Cardiac septum (tissue), 1 donor: ENCODE data around the gene ARIH2. TPM values are rescaled to one million over a fixed set of nuclear protein-coding genes. Genes with fewer than 3 reads are reported as not detected.

ENCODE experiments used
- DNase-seq: peaks from one replicate; pipeline ENCODE4 v3.0.0-alpha.2; 2020; ENCODE audit warnings: low spot score
- intact Hi-C: fragments of 100-400 bp; cut with DNase I; formaldehyde crosslinking; loops from one replicate; pipeline ENCODE4 v1.14.0; 2022
- total RNA-seq: library from RNA; stranded (reverse); fragmentation: NEBNext Ultra II Directional; extraction: Animal tissue kit (Norgen Biotek cat#: 25700); gene quantifications from one replicate; pipeline ENCODE4 v1.2.1, GENCODE V29; 2021
- donor health status: DM: no; HTN: no; CAD: no.

ARIH2 gene
- total RNA-seq, 1 donor from 2014 or later, result 121 TPM

DNA sequence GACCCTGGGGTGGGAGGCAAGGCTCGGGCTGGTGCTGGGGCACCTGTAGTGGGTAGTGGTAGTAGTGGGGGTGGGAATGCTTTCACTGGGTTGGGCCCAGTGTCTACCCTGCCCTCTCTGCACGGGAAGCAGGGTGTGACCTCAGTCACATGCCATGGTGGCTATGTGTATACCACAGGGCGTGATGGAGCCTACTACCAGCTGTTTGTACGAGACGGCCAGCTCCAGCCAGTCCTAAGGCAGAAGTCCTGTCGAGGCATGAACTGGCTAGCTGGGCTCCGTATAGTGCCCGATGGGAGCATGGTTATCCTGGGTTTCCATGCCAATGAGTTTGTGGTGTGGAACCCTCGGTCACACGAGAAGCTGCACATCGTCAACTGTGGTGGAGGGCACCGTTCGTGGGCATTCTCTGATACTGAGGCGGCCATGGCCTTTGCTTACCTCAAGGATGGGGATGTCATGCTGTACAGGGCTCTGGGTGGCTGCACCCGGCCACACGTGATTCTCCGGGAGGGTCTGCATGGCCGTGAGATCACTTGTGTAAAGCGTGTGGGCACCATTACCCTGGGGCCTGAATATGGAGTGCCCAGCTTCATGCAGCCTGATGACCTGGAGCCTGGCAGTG, 94.6 kb downstream of the ARIH2 start:
- intact Hi-C loops, result no loop called here
- no peak for DNase-seq

DNA sequence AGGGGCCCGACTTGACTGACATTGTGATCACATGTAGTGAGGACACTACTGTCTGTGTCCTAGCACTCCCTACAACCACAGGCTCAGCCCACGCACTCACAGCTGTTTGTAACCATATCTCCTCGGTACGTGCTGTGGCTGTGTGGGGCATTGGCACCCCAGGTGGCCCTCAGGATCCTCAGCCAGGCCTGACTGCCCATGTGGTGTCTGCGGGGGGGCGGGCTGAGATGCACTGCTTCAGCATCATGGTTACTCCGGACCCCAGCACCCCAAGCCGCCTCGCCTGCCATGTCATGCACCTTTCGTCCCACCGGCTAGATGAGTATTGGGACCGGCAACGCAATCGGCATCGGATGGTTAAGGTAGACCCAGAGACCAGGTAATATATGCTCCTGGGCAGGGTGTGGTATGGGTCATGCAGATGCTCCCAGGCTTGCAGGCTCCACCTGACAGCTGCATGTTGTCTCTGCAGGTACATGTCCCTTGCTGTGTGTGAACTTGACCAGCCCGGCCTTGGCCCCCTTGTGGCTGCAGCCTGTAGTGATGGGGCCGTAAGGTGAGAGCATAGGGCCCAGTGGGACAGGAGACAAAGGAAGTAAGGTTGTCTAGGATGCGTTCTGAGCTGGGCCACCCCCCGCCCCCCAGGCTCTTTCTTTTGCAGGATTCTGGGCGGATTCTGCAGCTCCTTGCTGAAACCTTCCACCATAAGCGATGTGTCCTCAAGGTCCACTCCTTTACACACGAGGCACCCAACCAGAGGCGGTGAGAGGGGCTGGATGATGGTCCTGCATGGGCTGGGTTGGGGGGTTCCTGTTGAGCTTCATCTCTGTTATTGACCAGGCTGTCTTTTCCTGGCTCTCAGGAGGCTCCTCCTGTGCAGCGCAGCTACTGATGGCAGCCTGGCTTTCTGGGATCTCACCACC, 95.4 kb downstream of the ARIH2 start:
- intact Hi-C loops, result no loop called here
- DNase-seq, result no peak

DNA sequence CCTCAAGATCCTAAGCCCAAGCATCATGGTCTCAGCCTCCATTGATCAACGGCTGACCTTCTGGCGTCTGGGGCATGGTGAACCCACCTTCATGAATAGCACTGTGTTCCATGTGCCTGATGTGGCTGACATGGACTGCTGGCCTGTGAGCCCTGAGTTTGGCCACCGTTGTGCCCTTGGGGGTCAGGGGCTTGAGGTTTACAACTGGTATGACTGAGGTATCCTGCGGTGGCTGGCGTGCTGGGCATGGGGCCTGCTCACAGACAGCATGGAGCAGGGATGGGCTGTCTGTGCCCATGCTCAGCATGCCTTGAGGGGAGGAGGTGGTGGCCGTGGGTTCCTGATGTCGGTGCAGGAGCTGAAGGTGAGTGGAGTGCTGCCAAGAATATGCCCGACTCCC, 96.4 kb downstream of the ARIH2 start:
- intact Hi-C loops, result loop anchor here (5.0 kb wide), 1 partner anchor 117 kb away; the partner anchor contains the start of gene LAMB2
- no peak for DNase-seq

DNA sequence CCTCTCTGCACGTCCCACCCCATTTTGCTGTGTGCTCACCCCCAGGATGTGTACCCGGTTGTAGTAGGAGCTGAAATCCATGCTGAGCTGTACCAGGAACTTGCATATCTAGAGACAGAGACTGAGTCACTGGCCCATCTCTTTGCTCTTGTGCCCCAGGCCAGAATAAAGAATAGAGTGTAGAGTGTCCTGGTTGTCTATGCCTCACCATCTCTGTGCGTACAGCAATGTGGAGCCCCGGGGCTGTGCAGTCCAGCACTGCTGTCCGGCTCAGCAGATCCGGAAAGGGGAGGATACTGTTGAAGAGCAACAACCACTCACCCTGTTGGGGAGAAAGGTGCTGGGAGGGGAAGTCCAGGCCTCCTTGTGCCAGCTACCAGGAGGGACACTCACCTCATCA, 97.1 kb downstream of the ARIH2 start:
- no peak for DNase-seq
- intact Hi-C loops, result loop anchor here (5.0 kb wide), 1 partner anchor 117 kb away; the partner anchor contains the start of gene LAMB2

DNA sequence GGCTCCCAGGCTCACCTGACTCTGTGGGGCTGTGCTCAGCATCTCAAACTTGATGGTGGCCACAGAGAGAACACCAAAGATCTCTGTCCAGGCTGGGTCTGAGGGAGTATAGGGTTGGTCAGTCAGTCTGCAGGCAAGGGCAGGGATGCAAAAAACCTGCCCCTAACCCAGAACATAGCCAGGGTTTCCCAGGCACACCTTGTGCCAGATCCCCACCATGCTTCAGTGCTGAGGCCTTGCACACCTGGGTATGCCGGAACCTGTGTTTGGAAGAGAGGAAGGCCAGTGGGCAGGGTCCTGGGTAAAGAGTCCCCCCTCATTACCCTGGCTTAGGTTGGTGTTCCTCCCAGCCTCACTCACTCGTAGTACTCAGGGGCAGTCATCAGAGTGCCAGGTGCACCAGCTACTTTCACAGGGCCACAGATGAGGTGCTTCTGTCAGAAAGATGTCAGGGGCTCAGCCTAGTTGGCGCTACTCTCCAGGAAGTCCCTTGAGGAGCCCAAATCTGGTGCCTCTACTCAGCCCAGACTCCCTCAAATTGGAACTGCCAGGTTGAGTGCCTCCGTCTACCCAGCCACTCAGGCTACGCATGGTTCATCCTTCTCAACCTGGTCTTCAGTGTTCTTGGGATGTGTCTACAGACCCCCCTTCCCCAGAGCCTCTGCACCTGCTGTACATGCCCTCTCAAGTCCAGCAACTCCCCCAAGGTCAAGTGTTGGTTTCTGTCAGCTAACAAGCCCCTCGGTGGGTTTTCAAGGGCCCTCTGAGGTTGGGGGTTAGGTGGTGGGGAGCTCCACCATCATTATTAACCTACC, 98.0 kb downstream of the ARIH2 start:
- DNase-seq, result no peak
- intact Hi-C loops, result loop anchor here (5.0 kb wide), 1 partner anchor 116 kb away; the partner anchor contains the start of gene LAMB2

DNA sequence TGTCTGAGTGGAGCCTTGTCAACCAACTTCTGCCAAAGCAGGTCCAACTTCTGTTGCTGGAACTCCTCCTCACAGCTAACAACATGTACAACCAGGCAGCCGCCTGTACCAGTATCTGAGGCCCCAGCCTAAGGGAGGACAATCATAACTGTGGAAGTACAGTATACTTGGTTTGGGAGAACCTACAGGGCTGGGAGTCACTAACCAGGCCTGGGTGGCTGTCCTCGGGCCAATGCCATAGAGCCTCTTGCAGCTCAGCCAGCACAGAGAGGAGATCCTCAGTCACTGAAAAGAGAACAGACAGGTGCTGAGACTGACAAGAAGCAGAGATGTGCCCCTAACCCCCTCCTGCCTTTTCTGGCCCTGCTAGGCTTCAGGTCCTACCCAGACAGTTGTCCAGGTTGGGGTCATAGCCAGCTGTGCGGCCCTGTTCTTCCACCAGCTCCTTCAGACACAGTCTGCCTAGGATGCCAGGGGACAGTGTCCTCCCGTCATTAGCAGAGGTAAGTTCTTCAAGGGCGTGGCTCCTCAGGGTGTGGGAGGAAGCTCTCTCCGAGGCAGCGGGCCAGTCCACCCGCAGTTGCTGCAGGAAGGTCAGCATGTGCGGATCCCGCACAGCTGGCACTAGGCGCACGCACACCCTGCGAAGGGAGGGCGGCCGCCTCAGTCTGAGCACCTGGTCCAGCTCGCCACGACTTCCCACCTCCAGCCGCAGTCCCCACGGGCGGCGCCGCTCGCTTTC, 98.8 kb downstream of the ARIH2 start:
- intact Hi-C loops, result loop anchor here (5.0 kb wide), 1 partner anchor 115 kb away; the partner anchor contains the start of gene LAMB2
- no peak for DNase-seq

DNA sequence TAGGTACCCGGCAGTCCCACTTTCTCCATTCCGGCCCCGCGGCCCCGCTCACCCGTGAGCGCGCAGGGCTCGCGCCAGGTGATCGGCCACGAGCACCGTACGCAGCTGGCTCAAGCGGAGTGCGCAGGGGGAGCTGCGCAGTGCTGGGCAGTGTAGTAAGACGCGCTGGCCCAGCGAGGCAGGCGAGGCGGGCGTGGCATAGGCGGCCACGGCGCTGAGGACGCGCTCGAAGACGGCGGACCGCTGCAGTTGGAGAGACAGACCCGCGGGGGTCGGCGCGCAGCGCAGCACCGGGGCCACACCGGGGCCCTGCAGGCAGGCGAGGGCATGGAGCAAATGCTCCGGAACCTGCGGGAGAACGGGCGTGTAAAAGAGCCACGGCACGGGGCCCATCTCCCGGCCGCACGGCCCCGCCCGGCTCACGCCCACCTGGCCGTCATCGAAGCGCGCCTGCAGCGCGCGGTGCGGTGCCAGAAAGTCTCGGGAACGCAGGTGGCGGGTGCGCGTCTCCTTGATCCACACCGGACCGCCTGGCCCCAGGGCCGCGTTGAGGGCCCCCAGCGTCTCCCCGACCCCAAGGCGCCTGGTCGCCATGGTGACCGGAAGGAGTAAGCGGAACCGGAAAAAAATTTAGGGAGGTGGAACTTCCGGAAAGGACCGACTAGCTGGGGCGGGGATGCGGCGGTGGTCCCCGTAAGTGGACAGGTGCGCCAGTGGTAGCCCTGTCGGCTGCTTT, 99.5 kb downstream of the ARIH2 start, which contains the start of gene DALRD3:
Gene DALRD3 (minus strand): TSS at position 610 of the 736 bp plus-strand sequence. CDS start 16 bp downstream, at position 594.
- peak; percentile 85 for DNase-seq
- intact Hi-C loops, result loop anchor here (5.0 kb wide), 1 partner anchor 114 kb away; the partner anchor contains the start of gene LAMB2

DNA sequence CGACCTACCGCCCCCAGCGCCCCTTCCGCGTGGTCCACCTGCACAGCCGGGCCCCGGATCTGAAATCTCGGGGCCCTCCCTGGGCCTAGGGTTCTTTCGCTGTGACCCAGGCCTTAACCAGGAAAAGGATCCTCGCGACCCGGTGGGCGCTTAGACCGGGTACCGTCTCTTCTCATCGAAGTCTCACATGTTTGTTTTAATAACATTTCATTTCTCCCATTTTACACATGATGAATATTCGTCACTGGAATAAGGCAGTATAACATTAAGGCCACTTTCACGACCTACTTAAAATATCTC, 100.0 kb downstream of the ARIH2 start:
- no peak for DNase-seq
- intact Hi-C loops, result loop anchor here (5.0 kb wide), 1 partner anchor 114 kb away; the partner anchor contains the start of gene LAMB2

DNA sequence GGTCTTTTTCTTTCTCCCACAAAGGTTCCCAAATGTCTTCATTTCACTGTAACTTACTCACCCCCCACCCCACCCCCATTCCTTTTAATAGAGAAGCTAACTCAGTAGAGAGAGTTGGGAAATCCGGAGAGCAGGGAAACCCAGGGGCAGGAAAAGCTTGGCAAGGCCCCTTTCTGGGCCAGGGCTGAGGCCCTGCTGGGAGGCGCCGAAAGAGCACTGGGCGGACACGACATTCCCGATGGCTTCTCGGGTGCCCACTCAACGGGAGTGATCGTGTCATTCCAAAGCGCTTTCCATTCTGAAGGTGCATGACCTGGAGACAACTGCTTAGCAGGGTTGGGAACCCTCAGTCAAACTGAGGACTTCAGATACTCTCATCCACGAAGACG, 101.3 kb downstream of the ARIH2 start:
- no peak for DNase-seq
- intact Hi-C loops, result loop anchor here (5.0 kb wide), 1 partner anchor 112 kb away; the partner anchor contains the start of gene LAMB2

DNA sequence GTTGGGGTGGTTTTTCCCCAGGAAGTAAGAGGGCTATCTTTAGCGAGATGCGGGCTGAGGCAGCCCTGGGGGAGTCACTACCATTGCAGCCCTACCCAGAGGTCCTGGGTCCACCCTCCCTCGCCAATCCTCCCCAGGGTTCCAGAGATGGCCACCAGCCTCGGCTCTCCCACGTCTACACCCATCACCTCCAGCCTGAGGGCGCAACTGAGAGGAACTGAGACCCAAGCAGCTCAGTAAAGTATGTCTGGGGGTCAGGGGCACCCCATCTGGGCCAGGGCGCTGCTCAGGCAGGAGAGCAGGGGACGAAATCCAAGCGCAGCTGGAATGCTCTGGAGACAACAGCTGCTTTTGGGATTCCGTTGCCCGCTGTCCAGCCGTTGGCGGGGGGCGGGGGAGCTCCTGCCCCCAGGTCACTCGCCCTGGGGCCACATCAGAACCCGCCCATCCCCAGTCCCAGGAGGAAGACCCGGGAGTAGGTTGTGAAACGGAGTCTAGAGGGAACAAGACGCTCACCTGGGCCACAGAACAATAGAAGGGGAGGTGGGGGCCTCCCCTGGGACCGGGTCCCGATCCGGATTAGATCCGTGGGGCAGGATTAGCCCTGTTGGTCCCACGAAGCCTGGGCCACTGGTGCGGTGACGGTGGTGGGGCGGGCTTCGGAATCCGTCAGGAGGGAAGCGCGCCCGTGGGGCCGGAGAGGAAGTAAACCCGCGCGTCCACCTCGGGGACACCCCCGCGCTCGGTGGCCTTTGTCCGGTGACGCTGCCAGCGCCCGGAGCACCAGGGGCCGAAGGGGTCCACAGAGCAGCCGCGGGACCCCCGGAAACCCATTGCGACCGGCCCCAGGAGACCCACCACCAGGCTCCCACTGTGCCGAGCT, 101.9 kb downstream of the ARIH2 start:
- intact Hi-C loops, result no loop called here
- DNase-seq, result peak; percentile 86

DNA sequence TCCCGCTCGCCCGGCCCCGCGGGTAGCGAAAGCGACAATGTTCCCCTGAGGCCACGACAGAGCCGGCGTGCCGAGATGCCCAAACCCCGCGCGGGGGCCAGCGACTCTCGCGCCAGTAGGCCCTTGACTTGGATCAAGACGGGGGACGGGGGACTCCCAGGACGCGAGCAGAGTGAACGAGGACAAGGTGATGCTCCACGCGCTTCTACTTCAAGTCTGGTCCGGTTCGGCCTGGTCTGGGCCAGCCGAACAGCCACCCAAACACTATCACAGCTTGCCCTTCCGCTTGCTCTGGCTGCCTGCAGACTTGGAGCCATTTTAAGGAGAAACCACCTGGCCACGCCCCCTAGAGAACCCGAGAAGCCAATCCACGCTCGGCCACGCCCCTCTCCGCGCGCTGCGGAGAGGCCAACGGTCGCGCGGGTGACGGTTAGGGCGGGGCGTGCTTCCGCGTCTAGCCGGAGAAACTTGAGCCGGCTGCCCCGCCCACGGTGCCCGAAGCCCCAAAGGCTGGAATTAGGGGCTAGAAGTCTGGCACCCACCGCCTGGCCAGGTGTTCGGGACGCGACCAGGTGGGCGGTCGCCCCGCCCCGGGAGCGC, 102.7 kb downstream of the ARIH2 start:
- intact Hi-C loops, result no loop called here
- peak; percentile 99 for DNase-seq

DNA sequence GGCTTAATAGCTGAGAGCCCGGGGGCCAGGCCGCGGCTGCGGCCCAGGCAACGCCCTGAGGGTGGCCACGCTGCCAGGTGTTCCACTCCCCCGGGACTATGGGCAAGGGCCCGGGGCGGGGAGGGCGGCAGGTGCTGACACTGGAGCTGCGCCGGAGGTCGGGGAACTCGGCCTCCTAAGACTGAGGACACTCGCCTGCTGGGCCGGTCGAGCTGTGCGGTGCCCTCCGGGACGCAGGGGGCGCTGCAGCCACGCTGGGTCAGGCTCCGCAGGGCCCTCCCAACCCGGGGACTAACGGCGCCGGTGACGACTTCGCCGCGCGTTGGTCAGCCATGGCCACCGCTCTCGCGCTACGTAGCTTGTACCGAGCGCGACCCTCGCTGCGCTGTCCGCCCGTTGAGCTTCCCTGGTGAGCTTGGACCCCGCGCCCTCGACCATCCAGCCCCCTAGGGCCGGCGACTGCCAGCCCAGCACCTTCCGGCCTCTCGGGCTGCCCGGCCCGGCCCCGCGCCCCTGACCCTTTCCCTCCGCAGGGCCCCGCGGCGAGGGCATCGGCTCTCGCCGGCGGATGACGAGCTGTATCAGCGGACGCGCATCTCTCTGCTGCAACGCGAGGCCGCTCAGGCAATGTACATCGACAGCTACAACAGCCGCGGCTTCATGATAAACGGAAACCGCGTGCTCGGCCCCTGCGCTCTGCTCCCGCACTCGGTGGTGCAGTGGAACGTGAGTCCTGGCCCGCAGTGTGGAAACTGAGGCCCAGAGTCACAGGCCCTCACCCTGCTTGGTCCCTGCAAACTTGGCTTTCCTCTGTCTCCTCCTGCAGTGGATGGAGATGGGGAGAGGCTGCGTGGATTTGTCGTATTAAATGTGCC, 103.4 kb downstream of the ARIH2 start, which contains the start of gene NDUFAF3:
Gene NDUFAF3 (plus strand): TSS at position 309 of the 875 bp plus-strand sequence. CDS start 24 bp downstream, at position 333.
- DNase-seq, result peak; percentile 97
- intact Hi-C loops, result no loop called here

DNA sequence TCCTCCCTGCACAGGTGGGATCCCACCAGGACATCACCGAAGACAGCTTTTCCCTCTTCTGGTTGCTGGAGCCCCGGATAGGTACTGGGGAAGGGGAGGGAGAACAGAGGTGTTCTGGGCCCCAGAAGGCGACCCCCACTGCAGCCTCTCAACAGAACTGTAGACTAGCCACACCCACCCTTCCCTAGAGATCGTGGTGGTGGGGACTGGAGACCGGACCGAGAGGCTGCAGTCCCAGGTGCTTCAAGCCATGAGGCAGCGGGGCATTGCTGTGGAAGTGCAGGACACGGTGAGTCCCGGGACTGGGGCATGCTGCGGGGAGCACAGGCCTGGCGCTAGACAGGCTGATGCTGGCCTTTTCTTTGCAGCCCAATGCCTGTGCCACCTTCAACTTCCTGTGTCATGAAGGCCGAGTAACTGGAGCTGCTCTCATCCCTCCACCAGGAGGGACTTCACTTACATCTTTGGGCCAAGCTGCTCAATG, 104.1 kb downstream of the ARIH2 start:
- no peak for DNase-seq
- intact Hi-C loops, result no loop called here

DNA sequence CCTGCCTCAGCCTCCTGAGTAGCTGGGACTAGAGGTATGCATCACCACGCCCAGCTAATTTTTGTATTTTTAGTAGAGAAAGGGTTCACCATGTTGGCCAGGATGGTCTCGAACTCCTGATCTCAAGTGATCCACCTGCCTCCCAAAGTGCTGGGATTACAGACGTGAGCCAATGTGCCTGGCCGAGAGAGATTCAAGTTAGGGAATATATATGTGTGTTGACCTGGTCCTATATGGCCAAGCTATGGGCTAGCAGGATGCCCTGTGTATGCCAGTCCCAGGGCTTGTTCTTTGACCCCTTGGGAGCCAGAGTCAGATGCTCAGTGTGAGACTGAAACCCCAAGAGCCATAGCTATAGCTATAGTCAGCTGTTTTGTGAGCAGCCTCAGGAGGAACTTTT, 105.1 kb downstream of the ARIH2 start:
- DNase-seq, result no peak

DNA sequence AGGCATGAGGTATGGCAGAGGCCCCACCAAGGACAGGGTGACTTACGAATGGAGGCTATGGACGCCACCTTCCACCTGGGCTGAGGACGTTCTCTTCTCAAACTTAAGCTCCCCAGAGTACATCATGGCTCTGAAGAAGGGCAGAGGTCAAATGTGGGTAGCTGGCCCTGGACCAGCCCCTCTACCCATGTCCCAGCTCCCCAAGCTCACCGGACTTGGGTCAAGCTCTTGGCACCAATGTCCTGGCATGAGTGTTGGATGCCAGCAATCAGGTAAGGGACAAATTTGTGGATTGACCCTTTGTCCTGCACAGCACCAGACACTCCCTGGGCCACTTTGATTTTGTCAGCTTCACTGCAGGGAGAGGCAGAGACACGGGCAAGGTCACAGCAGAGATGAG, 105.8 kb downstream of the ARIH2 start:
- DNase-seq, result no peak
- intact Hi-C loops, result no loop called here

More for the DNA sequence above, 105.1 kb downstream of the ARIH2 start:
- intact Hi-C loops, result no loop called here
